Memory B cell (primary cell): ENCODE data around the gene SYT1.
A peak's percentile ranks its signal among the peaks of the same experiment; 100 is the strongest.

Experiments
- ATAC-seq: fragments of 150-1000 bp; cut with Tn5 transposase; 2 replicates; pipeline ENCODE4 v1.10.0; 2021; ENCODE audit warnings: low read depth, mild to moderate bottlenecking, moderate library complexity
- DNase-seq, 2 donors: peaks; one replicate each; pipeline ENCODE4 v3.0.0; 2022; ENCODE audit warnings: low spot score in 2 of 2
- H3K27ac Mint-ChIP-seq: one replicate; pipeline ENCODE4 v1.8.0; 2022; ENCODE audit warnings: mild to moderate bottlenecking, moderate library complexity, mixed read lengths
- H3K27me3 Mint-ChIP-seq: one replicate; pipeline ENCODE4 v1.8.0; 2022; ENCODE audit warnings: mixed read lengths
- H3K36me3 Mint-ChIP-seq: one replicate; pipeline ENCODE4 v1.8.0; 2022; ENCODE audit warnings: mild to moderate bottlenecking, mixed read lengths
- H3K4me1 Mint-ChIP-seq: one replicate; pipeline ENCODE4 v1.8.0; 2022; ENCODE audit warnings: mixed read lengths
- H3K4me3 Mint-ChIP-seq: one replicate; pipeline ENCODE4 v1.8.0; 2022; ENCODE audit warnings: mild to moderate bottlenecking, moderate library complexity, mixed read lengths
- H3K9me3 Mint-ChIP-seq: one replicate; pipeline ENCODE4 v1.8.0; 2022; ENCODE audit warnings: mixed read lengths

Gene SYT1

GRCh38 chr12:79317179-79317847 is 452.7 kb downstream of the SYT1 start:
- no peak for DNase-seq
- Mint-ChIP-seq H3K9me3 (no peaks in the 10 kb centered on the region), H3K4me1 (no peaks in the 10 kb centered on the region), H3K27ac (no peak overlapping the region), H3K4me3 (no peak overlapping the region), H3K36me3 (no peaks in the 10 kb centered on the region), H3K27me3 (no peaks in the 10 kb centered on the region)
- no peak for ATAC-seq

GRCh38 chr12:79322905-79323304 is 458.3 kb downstream of the SYT1 start:
- peaks cover 3% of the 10 kb centered on the region for H3K27me3 Mint-ChIP-seq
- H3K36me3 Mint-ChIP-seq: no peaks in the 10 kb centered on the region
- no peak for ATAC-seq
- H3K4me1 Mint-ChIP-seq: no peaks in the 10 kb centered on the region
- no peak overlapping the region for H3K4me3 Mint-ChIP-seq
- no peak for DNase-seq
- H3K9me3 Mint-ChIP-seq: no peaks in the 10 kb centered on the region
- H3K27ac Mint-ChIP-seq: no peak overlapping the region

GRCh38 chr12:79324571-79324970 is 460.0 kb downstream of the SYT1 start:
- Mint-ChIP-seq H3K4me1 (no peaks in the 10 kb centered on the region), H3K27me3 (peaks cover 3% of the 10 kb centered on the region), H3K4me3 (no peak overlapping the region), H3K9me3 (no peaks in the 10 kb centered on the region), H3K36me3 (no peaks in the 10 kb centered on the region), H3K27ac (no peak overlapping the region)
- no peak for ATAC-seq
- no peak for DNase-seq

GRCh38 chr12:79326222-79326621 is 461.6 kb downstream of the SYT1 start:
- no peak overlapping the region for H3K27ac Mint-ChIP-seq
- ATAC-seq (no peak), DNase-seq (no peak)
- H3K4me1 Mint-ChIP-seq: no peaks in the 10 kb centered on the region
- peaks cover 3% of the 10 kb centered on the region for H3K27me3 Mint-ChIP-seq
- no peaks in the 10 kb centered on the region for H3K36me3 Mint-ChIP-seq
- no peak overlapping the region for H3K4me3 Mint-ChIP-seq
- no peaks in the 10 kb centered on the region for H3K9me3 Mint-ChIP-seq

- ATAC-seq (no peak), DNase-seq (no peak)
- no peak overlapping the region for H3K4me3 Mint-ChIP-seq
- H3K9me3 Mint-ChIP-seq: no peaks in the 10 kb centered on the region
- H3K27ac Mint-ChIP-seq: no peak overlapping the region
- no peaks in the 10 kb centered on the region for H3K4me1 Mint-ChIP-seq
- no peaks in the 10 kb centered on the region for H3K36me3 Mint-ChIP-seq
- peaks cover 3% of the 10 kb centered on the region for H3K27me3 Mint-ChIP-seq
Observed at GRCh38 chr12:79326663-79327062, 462.1 kb downstream of the SYT1 start.

- Mint-ChIP-seq H3K4me1 (no peaks in the 10 kb centered on the region), H3K9me3 (no peaks in the 10 kb centered on the region), H3K36me3 (no peaks in the 10 kb centered on the region), H3K27me3 (peaks cover 3% of the 10 kb centered on the region), H3K27ac (no peak overlapping the region), H3K4me3 (no peak overlapping the region)
- ATAC-seq (no peak), DNase-seq (no peak)
Observed at GRCh38 chr12:79327465-79327864, 462.9 kb downstream of the SYT1 start.

- ATAC-seq (no peak), DNase-seq (no peak)
- Mint-ChIP-seq H3K27me3 (peaks cover 3% of the 10 kb centered on the region), H3K27ac (no peak overlapping the region), H3K36me3 (no peaks in the 10 kb centered on the region), H3K4me3 (no peak overlapping the region), H3K4me1 (no peaks in the 10 kb centered on the region), H3K9me3 (no peaks in the 10 kb centered on the region)
Observed at GRCh38 chr12:79329933-79330332, 465.4 kb downstream of the SYT1 start.

- H3K27ac Mint-ChIP-seq: no peak overlapping the region
- H3K9me3 Mint-ChIP-seq: no peaks in the 10 kb centered on the region
- peaks cover 3% of the 10 kb centered on the region for H3K27me3 Mint-ChIP-seq
- DNase-seq (no peak), ATAC-seq (no peak)
- no peaks in the 10 kb centered on the region for H3K4me1 Mint-ChIP-seq
- no peaks in the 10 kb centered on the region for H3K36me3 Mint-ChIP-seq
- no peak overlapping the region for H3K4me3 Mint-ChIP-seq
Observed at GRCh38 chr12:79331870-79332269, 467.3 kb downstream of the SYT1 start.

GRCh38 chr12:79333144-79333543 is 468.6 kb downstream of the SYT1 start:
- Mint-ChIP-seq H3K36me3 (no peaks in the 10 kb centered on the region), H3K4me1 (no peaks in the 10 kb centered on the region), H3K27me3 (no peaks in the 10 kb centered on the region), H3K27ac (no peak overlapping the region), H3K9me3 (no peaks in the 10 kb centered on the region), H3K4me3 (no peak overlapping the region)
- DNase-seq (no peak), ATAC-seq (no peak)

- peaks cover 2% of the 10 kb centered on the region for H3K9me3 Mint-ChIP-seq
- ATAC-seq: no peak
- H3K27me3 Mint-ChIP-seq: no peaks in the 10 kb centered on the region
Observed at GRCh38 chr12:79337662-79338290, 473.2 kb downstream of the SYT1 start.

GRCh38 chr12:79344855-79345847 is 480.6 kb downstream of the SYT1 start:
- Mint-ChIP-seq H3K4me1 (peaks cover 2% of the 10 kb centered on the region), H3K4me3 (no peak overlapping the region), H3K9me3 (peaks cover 2% of the 10 kb centered on the region), H3K36me3 (peaks cover 2% of the 10 kb centered on the region), H3K27me3 (peaks cover 3% of the 10 kb centered on the region), H3K27ac (no peak overlapping the region)
- ATAC-seq (no peak), DNase-seq (peak; percentile 3 to 9)

More at GRCh38 chr12:79337662-79338290, 473.2 kb downstream of the SYT1 start:
- Mint-ChIP-seq H3K4me3 (no peak overlapping the region), H3K36me3 (peaks cover 2% of the 10 kb centered on the region), H3K4me1 (no peaks in the 10 kb centered on the region), H3K27ac (no peak overlapping the region)
- no peak for DNase-seq

- H3K4me3 Mint-ChIP-seq: no peak overlapping the region
- no peak overlapping the region for H3K27ac Mint-ChIP-seq
- ATAC-seq: no peak
Observed at GRCh38 chr12:79347866-79348265, 483.3 kb downstream of the SYT1 start.

GRCh38 chr12:79351251-79351650 is 486.7 kb downstream of the SYT1 start:
- no peaks in the 10 kb centered on the region for H3K36me3 Mint-ChIP-seq
- no peak for ATAC-seq
- H3K27me3 Mint-ChIP-seq: peaks cover 3% of the 10 kb centered on the region
- H3K4me3 Mint-ChIP-seq: no peak overlapping the region
- H3K4me1 Mint-ChIP-seq: peaks cover 2% of the 10 kb centered on the region
- no peak for DNase-seq
- no peaks in the 10 kb centered on the region for H3K9me3 Mint-ChIP-seq
- H3K27ac Mint-ChIP-seq: no peak overlapping the region

More at GRCh38 chr12:79347866-79348265, 483.3 kb downstream of the SYT1 start:
- H3K36me3 Mint-ChIP-seq: no peaks in the 10 kb centered on the region
- DNase-seq: no peak
- no peaks in the 10 kb centered on the region for H3K9me3 Mint-ChIP-seq
- peaks cover 3% of the 10 kb centered on the region for H3K27me3 Mint-ChIP-seq
- H3K4me1 Mint-ChIP-seq: peaks cover 2% of the 10 kb centered on the region

- H3K27ac Mint-ChIP-seq: no peak overlapping the region
- no peak for ATAC-seq
- no peaks in the 10 kb centered on the region for H3K27me3 Mint-ChIP-seq
- no peak for DNase-seq
- no peaks in the 10 kb centered on the region for H3K4me1 Mint-ChIP-seq
- no peaks in the 10 kb centered on the region for H3K36me3 Mint-ChIP-seq
- H3K9me3 Mint-ChIP-seq: no peaks in the 10 kb centered on the region
- H3K4me3 Mint-ChIP-seq: no peak overlapping the region
Observed at GRCh38 chr12:79356216-79356615, 491.6 kb downstream of the SYT1 start.
